ENCODE results near the gene ZNF473.
"Not testable (repeated sequence)": the region's sequence is repeated elsewhere in the genome, so short reads cannot be mapped to it uniquely, and the experiment has no call there.

The ZNF473 gene

GRCh38 chr19:50051964-50052363 is 26.2 kb downstream of the ZNF473 start:
- no peak for TF ChIP-seq ZNF274 (IDR thresholded peaks at IDR 0.05; ENCODE audit: low read depth, low read length)
- H3K4me3 ChIP-seq (ENCODE audit: low read length) = no peak overlapping the region

GRCh38 chr19:50053119-50053518 is 27.3 kb downstream of the ZNF473 start:
- no peak overlapping the region for H3K4me3 ChIP-seq (ENCODE audit: low read length)
- TF ChIP-seq ZNF274 (IDR thresholded peaks at IDR 0.05; ENCODE audit: low read depth, low read length) = no peak

GRCh38 chr19:50058425-50058824 is 32.6 kb downstream of the ZNF473 start:
- no peak overlapping the region for H3K4me3 ChIP-seq (ENCODE audit: low read length)
- TF ChIP-seq ZNF274 (IDR thresholded peaks at IDR 0.05; ENCODE audit: low read depth, low read length) = no peak

GRCh38 chr19:50059045-50059444 is 33.2 kb downstream of the ZNF473 start:
- H3K4me3 ChIP-seq (ENCODE audit: low read length) = no peak overlapping the region
- TF ChIP-seq ZNF274 (IDR thresholded peaks at IDR 0.05; ENCODE audit: low read depth, low read length) = 0 out of 2 replicates have a peak, but pooled peaks have one; percentile 15

- H3K4me3 ChIP-seq (ENCODE audit: low read length) = no peak overlapping the region
- no peak for TF ChIP-seq ZNF274 (IDR thresholded peaks at IDR 0.05; ENCODE audit: low read depth, low read length)
Observed at GRCh38 chr19:50060107-50060506, 34.3 kb downstream of the ZNF473 start.

GRCh38 chr19:50061650-50062049 is 35.8 kb downstream of the ZNF473 start:
- H3K4me3 ChIP-seq (ENCODE audit: low read length) = no peak overlapping the region
- TF ChIP-seq ZNF274 (IDR thresholded peaks at IDR 0.05; ENCODE audit: low read depth, low read length) = no peak

- no peak overlapping the region for H3K4me3 ChIP-seq (ENCODE audit: low read length)
- TF ChIP-seq ZNF274 (IDR thresholded peaks at IDR 0.05; ENCODE audit: low read depth, low read length) = no peak
Observed at GRCh38 chr19:50065938-50066337, 40.1 kb downstream of the ZNF473 start.

GRCh38 chr19:50067575-50067974 is 41.8 kb downstream of the ZNF473 start:
- no peak for TF ChIP-seq ZNF274 (IDR thresholded peaks at IDR 0.05; ENCODE audit: low read depth, low read length)
- no peak overlapping the region for H3K4me3 ChIP-seq (ENCODE audit: low read length)

GRCh38 chr19:50068382-50068781 is 42.6 kb downstream of the ZNF473 start:
- H3K4me3 ChIP-seq (ENCODE audit: low read length) = not testable (repeated sequence)

- not testable (repeated sequence) for H3K4me3 ChIP-seq (ENCODE audit: low read length)
Observed at GRCh38 chr19:50075076-50075475, 49.3 kb downstream of the ZNF473 start.

- not testable (repeated sequence) for H3K4me3 ChIP-seq (ENCODE audit: low read length)
Observed at GRCh38 chr19:50075644-50076372, 50.0 kb downstream of the ZNF473 start.

- not testable (repeated sequence) for H3K4me3 ChIP-seq (ENCODE audit: low read length)
Observed at GRCh38 chr19:50076581-50077355, 51.0 kb downstream of the ZNF473 start.

- not testable (repeated sequence) for H3K4me3 ChIP-seq (ENCODE audit: low read length)
Observed at GRCh38 chr19:50079014-50079413, 53.2 kb downstream of the ZNF473 start.

- not testable (repeated sequence) for H3K4me3 ChIP-seq (ENCODE audit: low read length)
Observed at GRCh38 chr19:50084440-50084839, 58.6 kb downstream of the ZNF473 start.

GRCh38 chr19:50087153-50087552 is 61.3 kb downstream of the ZNF473 start:
- not testable (repeated sequence) for H3K4me3 ChIP-seq (ENCODE audit: low read length)

GRCh38 chr19:50090706-50091105 is 64.9 kb downstream of the ZNF473 start:
- H3K4me3 ChIP-seq (ENCODE audit: low read length) = not testable (repeated sequence)

- not testable (repeated sequence) for H3K4me3 ChIP-seq (ENCODE audit: low read length)
Observed at GRCh38 chr19:50091786-50092185, 66.0 kb downstream of the ZNF473 start.

GRCh38 chr19:50092597-50092996 is 66.8 kb downstream of the ZNF473 start:
- H3K4me3 ChIP-seq (ENCODE audit: low read length) = not testable (repeated sequence)

GRCh38 chr19:50097884-50098283 is 72.1 kb downstream of the ZNF473 start:
- H3K4me3 ChIP-seq (ENCODE audit: low read length) = not testable (repeated sequence)

- not testable (repeated sequence) for H3K4me3 ChIP-seq (ENCODE audit: low read length)
Observed at GRCh38 chr19:50098892-50099291, 73.1 kb downstream of the ZNF473 start.

- H3K4me3 ChIP-seq (ENCODE audit: low read length) = not testable (repeated sequence)
Observed at GRCh38 chr19:50099696-50100095, 73.9 kb downstream of the ZNF473 start.
